Transverse colon (tissue), 4 donors: Measurements from ENCODE around the gene CDH13.

Experiments used
- CTCF ChIP-seq, 5 experiments: fragments of 200-600 bp in 3 of 5; fragments of 450-650 bp in 2 of 5; sonication (generic) in 3 of 5; IDR thresholded peaks; 1 replicate in 2 of 5; 2 replicates in 3 of 5; pipeline ENCODE4 v1.5.1; 2016 to 2017; ENCODE audit warnings: antibody characterized with exemption in 5 of 5, inconsistent platforms in 3 of 5, mild to moderate bottlenecking in 2 of 5, moderate library complexity in 1 of 5
- EP300 ChIP-seq: sonication (generic); formaldehyde crosslinking; IDR thresholded peaks from one replicate; pipeline ENCODE4 v1.6.1; 2017; ENCODE audit warnings: antibody characterized with exemption, low read depth
- POLR2A ChIP-seq: fragments of 450-650 bp; IDR thresholded peaks from one replicate; pipeline ENCODE4 v1.6.1; 2016; ENCODE audit warnings: antibody characterized with exemption, mild to moderate bottlenecking, moderate library complexity
- POLR2AphosphoS5 ChIP-seq, 3 donors: sonication (generic); formaldehyde crosslinking; IDR thresholded peaks; one replicate each; pipeline ENCODE4 v1.6.1; 2016; ENCODE audit warnings: antibody characterized with exemption in 3 of 3

GRCh38 chr16:83579436-83579835 lies 952.7 kb downstream of the CDH13 start:
- no peak for TF ChIP-seq CTCF (IDR thresholded peaks at IDR 0.05)
- no peak for TF ChIP-seq POLR2AphosphoS5 (IDR thresholded peaks at IDR 0.05)
- no peak for TF ChIP-seq EP300
- TF ChIP-seq POLR2A, result no peak
